ENCODE results near the gene CENPB.

Gene CENPB

GRCh38 chr20:3763671-3764601 is 22.6 kb downstream of the CENPB start:
- TF ChIP-seq YY1 (IDR thresholded peaks at IDR 0.05; ENCODE audit: low read depth) (no peak), EP300 (IDR thresholded peaks at IDR 0.05; ENCODE audit: borderline replicate concordance) (no peak), TAF1 (IDR thresholded peaks at IDR 0.05; ENCODE audit: low read depth) (no peak), REST (IDR thresholded peaks at IDR 0.05; ENCODE audit: low read depth) (no peak), MAX (IDR thresholded peaks at IDR 0.05) (no peak), NFIC (IDR thresholded peaks at IDR 0.05) (no peak), TEAD4 (IDR thresholded peaks at IDR 0.05) (no peak)

GRCh38 chr20:3760655-3761348 is 25.7 kb downstream of the CENPB start:
- no peak for TF ChIP-seq EGR1 (IDR thresholded peaks at IDR 0.05)
- no peak for TF ChIP-seq REST (IDR thresholded peaks at IDR 0.05; ENCODE audit: low read depth)
- TF ChIP-seq RAD21 (IDR thresholded peaks at IDR 0.05; ENCODE audit: low read depth) = no peak
- no peak for TF ChIP-seq CREB1 (IDR thresholded peaks at IDR 0.05; ENCODE audit: low read depth)
- no peak for TF ChIP-seq TEAD4 (IDR thresholded peaks at IDR 0.05)
- no peak for TF ChIP-seq CEBPB (IDR thresholded peaks at IDR 0.05)
- TF ChIP-seq TAF1 (IDR thresholded peaks at IDR 0.05; ENCODE audit: low read depth) = no peak
- TF ChIP-seq MAX (IDR thresholded peaks at IDR 0.05) = no peak
- no peak for TF ChIP-seq USF1 (IDR thresholded peaks at IDR 0.05)
- TF ChIP-seq ZBTB7A (IDR thresholded peaks at IDR 0.05; ENCODE audit: low read depth) = no peak
- TF ChIP-seq TCF12 (IDR thresholded peaks at IDR 0.05; ENCODE audit: low read depth) = no peak
- no peak for TF ChIP-seq EP300 (IDR thresholded peaks at IDR 0.05; ENCODE audit: borderline replicate concordance)
- TF ChIP-seq YY1 (IDR thresholded peaks at IDR 0.05; ENCODE audit: low read depth) = no peak
- TF ChIP-seq FOXM1 (IDR thresholded peaks at IDR 0.05; ENCODE audit: borderline replicate concordance, low read depth) = no peak
- no peak for TF ChIP-seq NFIC (IDR thresholded peaks at IDR 0.05)

- TF ChIP-seq ZBTB7A (IDR thresholded peaks at IDR 0.05; ENCODE audit: low read depth) (no peak), CREB1 (IDR thresholded peaks at IDR 0.05; ENCODE audit: low read depth) (no peak), EP300 (IDR thresholded peaks at IDR 0.05; ENCODE audit: borderline replicate concordance) (no peak), TCF12 (IDR thresholded peaks at IDR 0.05; ENCODE audit: low read depth) (no peak), TAF1 (IDR thresholded peaks at IDR 0.05; ENCODE audit: low read depth) (no peak), REST (IDR thresholded peaks at IDR 0.05; ENCODE audit: low read depth) (no peak), FOXM1 (IDR thresholded peaks at IDR 0.05; ENCODE audit: borderline replicate concordance, low read depth) (no peak), YY1 (IDR thresholded peaks at IDR 0.05; ENCODE audit: low read depth) (no peak), NFIC (IDR thresholded peaks at IDR 0.05) (no peak), RAD21 (IDR thresholded peaks at IDR 0.05; ENCODE audit: low read depth) (no peak), MAX (IDR thresholded peaks at IDR 0.05) (no peak), TEAD4 (IDR thresholded peaks at IDR 0.05) (no peak), EGR1 (IDR thresholded peaks at IDR 0.05) (no peak), CEBPB (IDR thresholded peaks at IDR 0.05) (no peak), USF1 (IDR thresholded peaks at IDR 0.05) (no peak)
These were observed 26.7 kb downstream of the CENPB start for GRCh38 chr20:3759884-3760283.
